Activated CD4-positive, alpha-beta T cell treated with anti-CD3 and anti-CD28 coated beads for 36 hours (primary cell): Measurements from ENCODE around the gene RINL. TPM values are rescaled to one million over a fixed set of nuclear protein-coding genes. Genes with fewer than 3 reads are reported as not detected.

Experiments used
- ATAC-seq: fragments of 200-7000 bp; cut with Tn5 transposase; one replicate; pipeline ENCODE4 v1.10.0; 2021; ENCODE audit warnings: mild to moderate bottlenecking, moderate library complexity
- CTCF ChIA-PET: fragments of 350-600 bp; sonication (Branson Sonifier 250); formaldehyde crosslinking; loops from one replicate; lab custom pipeline; 2021; ENCODE audit warnings: antibody characterized with exemption; lab: Charles Lee
- POLR2A ChIA-PET: fragments of 350-600 bp; sonication (Branson Sonifier 250); formaldehyde crosslinking; loops from one replicate; lab custom pipeline; 2021; ENCODE audit warnings: antibody characterized with exemption, inconsistent platforms; lab: Charles Lee
- DNase-seq: peaks from one replicate; pipeline ENCODE4 v3.0.0-alpha.2; 2020
- H3K27ac Mint-ChIP-seq: one replicate; pipeline ENCODE4 v1.8.0; 2021; ENCODE audit warnings: mixed read lengths
- H3K27me3 Mint-ChIP-seq: one replicate; pipeline ENCODE4 v1.8.0; 2021; ENCODE audit warnings: mixed read lengths
- H3K36me3 Mint-ChIP-seq: one replicate; pipeline ENCODE4 v1.8.0; 2021; ENCODE audit warnings: low read depth, mixed read lengths
- H3K4me1 Mint-ChIP-seq: one replicate; pipeline ENCODE4 v1.8.0; 2021; ENCODE audit warnings: mixed read lengths
- H3K4me3 Mint-ChIP-seq: one replicate; pipeline ENCODE4 v1.8.0; 2021; ENCODE audit warnings: mild to moderate bottlenecking, moderate library complexity, mixed read lengths
- H3K9me3 Mint-ChIP-seq: one replicate; pipeline ENCODE4 v1.8.0; 2021; ENCODE audit warnings: low read depth, mixed read lengths
- intact Hi-C, 2 experiments: fragments of 100-400 bp; cut with DNase I in 1 of 2; cut with micrococcal nuclease in 1 of 2; formaldehyde crosslinking; loops; one replicate each; pipeline versions ENCODE4 v1.14.2 to v1.15.1; 2022 to 2024; cut with DNase I, micrococcal nuclease
- total RNA-seq, 2 experiments: library from RNA; stranded (reverse); gene quantifications; one replicate each; pipeline ENCODE4 v1.2.3, GENCODE V29; 2021

RINL gene
- total RNA-seq, 2 experiments from 2014 or later: 85.8 to 90.3 TPM

DNA sequence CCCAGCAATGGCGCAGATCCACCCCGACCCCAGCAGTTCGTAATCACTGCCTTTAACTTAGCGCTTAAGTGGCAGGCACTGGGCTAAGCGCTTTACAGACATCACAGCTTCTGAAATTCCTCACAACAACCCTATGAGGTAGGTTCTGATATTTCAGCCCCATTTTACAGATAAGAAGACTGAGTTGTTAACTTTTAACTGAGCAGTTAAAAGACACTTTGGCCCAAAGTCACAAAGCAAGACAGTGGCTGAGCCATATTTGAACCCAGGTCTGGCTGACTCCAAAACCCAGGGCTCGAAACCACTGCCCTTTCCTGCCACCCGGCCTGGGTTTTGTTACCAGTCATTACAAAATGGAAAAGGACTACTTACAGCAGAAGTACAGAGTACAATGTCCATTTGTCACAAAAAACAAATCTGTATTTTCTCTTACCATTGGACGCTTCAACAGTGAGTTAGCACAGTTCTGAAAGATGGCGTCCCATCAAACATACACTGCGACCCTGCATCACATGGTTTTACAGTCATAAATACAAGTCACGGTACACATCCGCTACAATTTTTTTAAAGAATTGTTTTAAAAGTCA, 36.8 kb downstream of the RINL start:
- intact Hi-C loops: loop anchor here in 1 of 2 experiments (5.0 kb wide), 1 partner anchor 109 kb away; no protein-coding TSS in a partner anchor
- ATAC-seq (no peak), DNase-seq (no peak)
- Mint-ChIP-seq H3K27ac (peak overlapping the region; percentile 98), H3K9me3 (no peaks in the 10 kb centered on the region), H3K4me1 (peaks cover 83% of the 10 kb centered on the region), H3K27me3 (no peaks in the 10 kb centered on the region), H3K4me3 (peak overlapping the region; percentile 65), H3K36me3 (peaks cover 99% of the 10 kb centered on the region)
- ChIA-PET CTCF (interaction anchor here (0.7 kb wide), 1 partner anchor 932 kb away, joined by 3 read pairs; no protein-coding TSS in a partner anchor), POLR2A (interaction anchor here (0.6 to 1.9 kb wide), 6 partner anchors 8 to 590 kb away, joined by 3 to 17 read pairs (median 4); partner anchors contain the start of gene ECH1)

DNA sequence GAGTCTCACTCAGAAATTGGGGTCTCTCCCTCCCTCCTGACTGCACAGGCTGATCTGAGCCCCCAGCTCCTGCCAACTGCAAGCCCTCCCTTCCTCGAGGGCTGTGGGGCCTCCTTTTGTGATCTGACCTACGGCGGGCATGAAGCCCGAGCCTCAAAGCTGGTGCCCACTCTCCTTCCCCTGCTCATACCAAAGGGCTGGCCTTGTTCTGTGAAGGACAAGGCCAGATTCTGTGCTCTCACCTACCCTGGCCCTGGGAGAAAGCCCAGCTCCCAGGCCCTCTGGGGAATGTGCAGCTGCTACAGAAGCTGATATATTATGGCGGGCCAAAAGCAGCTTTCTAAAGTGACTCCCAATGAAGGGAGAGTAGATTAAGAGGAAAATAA, 37.5 kb downstream of the RINL start:
- intact Hi-C loops: loop anchor here in 1 of 2 experiments (5.0 kb wide), 1 partner anchor 108 kb away; no protein-coding TSS in a partner anchor
- H3K4me3 Mint-ChIP-seq: no peak overlapping the region
- H3K27ac Mint-ChIP-seq: peak overlapping the region; percentile 98
- ChIA-PET POLR2A (interaction anchor here (0.9 to 1.9 kb wide), 4 partner anchors 8 to 71 kb away, joined by 3 to 11 read pairs (median 5); partner anchors contain the start of gene ECH1), CTCF (interaction anchor here (0.6 to 0.7 kb wide), 2 partner anchors 71 to 932 kb away, joined by 3 read pairs; no protein-coding TSS in a partner anchor)
- peaks cover 97% of the 10 kb centered on the region for H3K36me3 Mint-ChIP-seq
- DNase-seq (no peak), ATAC-seq (no peak)
- H3K9me3 Mint-ChIP-seq: no peaks in the 10 kb centered on the region
- peaks cover 76% of the 10 kb centered on the region for H3K4me1 Mint-ChIP-seq
- H3K27me3 Mint-ChIP-seq: no peaks in the 10 kb centered on the region

DNA sequence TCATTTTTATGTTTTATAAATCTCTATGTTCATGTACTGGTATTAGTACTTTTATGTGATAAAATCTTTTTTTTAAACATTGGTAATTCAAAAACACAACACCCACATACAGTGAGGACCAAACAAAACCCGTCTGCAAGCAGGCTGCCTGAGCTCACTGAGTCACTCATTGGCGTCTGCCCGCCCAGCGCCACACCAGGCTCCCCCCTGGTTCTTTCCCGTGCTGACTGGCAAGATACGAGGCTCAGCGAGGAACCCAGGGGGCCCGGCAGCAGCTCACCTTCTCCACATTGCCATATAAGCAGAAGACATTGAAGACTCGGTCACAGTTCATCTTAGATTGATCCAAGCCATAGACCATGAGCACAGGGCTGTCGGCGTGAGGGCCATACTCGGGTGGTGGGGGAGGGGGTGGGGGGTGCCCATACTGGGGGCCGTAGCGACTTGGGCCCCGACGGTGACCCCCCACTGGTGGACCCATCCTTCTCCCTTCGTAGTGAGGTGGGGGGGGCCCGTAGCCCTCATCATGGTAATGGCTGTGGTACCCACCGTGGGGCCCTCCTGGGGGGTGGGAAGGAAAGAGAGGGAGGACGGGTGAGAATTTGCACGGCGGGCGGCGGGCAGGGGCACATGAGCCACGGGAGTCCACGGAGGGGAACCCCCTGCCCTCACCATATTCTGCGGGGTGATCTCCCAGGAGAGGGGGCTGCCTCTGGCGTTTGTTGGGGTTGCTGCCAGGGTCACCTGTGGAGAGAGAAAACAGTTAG, 38.1 kb downstream of the RINL start:
- H3K27me3 Mint-ChIP-seq: no peaks in the 10 kb centered on the region
- ATAC-seq (no peak), DNase-seq (peak; percentile 46)
- CTCF ChIA-PET: interaction anchor here (0.6 to 1.3 kb wide), 4 partner anchors 26 to 933 kb away, joined by 3 to 4 read pairs (median 4); no protein-coding TSS in a partner anchor
- no peak overlapping the region for H3K4me3 Mint-ChIP-seq
- peak overlapping the region; percentile 98 for H3K27ac Mint-ChIP-seq
- H3K4me1 Mint-ChIP-seq: peaks cover 70% of the 10 kb centered on the region
- intact Hi-C loops: loop anchor here (2.0 to 5.0 kb wide), 2 partner anchors 103 to 108 kb away; no protein-coding TSS in a partner anchor
- peaks cover 95% of the 10 kb centered on the region for H3K36me3 Mint-ChIP-seq
- no peaks in the 10 kb centered on the region for H3K9me3 Mint-ChIP-seq
- POLR2A ChIA-PET: interaction anchor here (0.5 to 1.9 kb wide), 5 partner anchors 8 to 457 kb away, joined by 3 to 11 read pairs (median 5); partner anchors contain the start of gene ECH1

DNA sequence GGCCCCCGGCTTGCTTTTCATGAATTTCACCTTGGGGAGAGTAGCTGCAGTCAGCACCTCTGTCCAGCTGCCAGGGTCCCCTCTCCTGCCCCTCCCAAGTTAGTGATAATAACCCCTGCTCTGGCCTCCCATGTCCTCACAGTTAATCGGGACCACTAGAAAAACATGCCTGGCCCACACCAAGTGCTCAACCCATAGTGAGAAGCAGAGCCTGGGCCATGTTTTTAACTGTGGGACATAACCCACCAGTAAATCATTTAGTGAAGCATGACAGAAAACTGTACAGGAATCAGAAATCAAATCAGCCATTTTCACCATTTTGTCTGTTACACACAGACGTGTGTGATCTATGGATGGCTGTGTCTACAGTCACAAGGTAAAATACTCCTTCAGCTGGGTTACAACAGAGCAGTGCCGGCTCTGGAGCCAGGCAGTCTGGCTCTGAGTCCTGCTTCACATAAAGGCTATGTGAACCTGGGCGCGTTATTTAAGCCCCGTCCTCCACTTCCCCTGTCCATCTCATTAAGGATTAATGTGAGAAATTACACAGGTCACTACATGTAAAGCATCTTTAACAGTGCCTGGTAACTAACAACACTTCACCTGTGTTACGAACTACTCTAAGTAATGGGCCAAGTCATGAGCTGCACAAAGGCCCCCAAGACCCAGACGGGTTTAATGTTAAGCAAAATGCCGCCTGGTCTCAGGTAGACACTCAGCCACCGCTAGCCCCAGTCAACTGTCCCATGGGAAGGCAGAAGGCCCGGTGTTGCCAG, 38.9 kb downstream of the RINL start:
- ATAC-seq: no peak
- Mint-ChIP-seq H3K27ac (peak overlapping the region; percentile 86), H3K27me3 (no peaks in the 10 kb centered on the region), H3K9me3 (no peaks in the 10 kb centered on the region), H3K4me3 (peak overlapping the region; percentile 9), H3K36me3 (peaks cover 91% of the 10 kb centered on the region), H3K4me1 (peaks cover 62% of the 10 kb centered on the region)
- DNase-seq: no peak
- intact Hi-C loops: loop anchor here in 1 of 2 experiments (1.0 to 2.0 kb wide), 2 partner anchors 102 to 110 kb away; no protein-coding TSS in a partner anchor
- CTCF ChIA-PET: interaction anchor here (0.7 to 1.3 kb wide), 4 partner anchors 10 to 49 kb away, joined by 3 to 6 read pairs (median 4); no protein-coding TSS in a partner anchor
- POLR2A ChIA-PET: interaction anchor here (0.5 to 1.9 kb wide), 8 partner anchors 8 to 458 kb away, joined by 3 to 11 read pairs (median 6); partner anchors contain the start of genes HNRNPL and NFKBIB

DNA sequence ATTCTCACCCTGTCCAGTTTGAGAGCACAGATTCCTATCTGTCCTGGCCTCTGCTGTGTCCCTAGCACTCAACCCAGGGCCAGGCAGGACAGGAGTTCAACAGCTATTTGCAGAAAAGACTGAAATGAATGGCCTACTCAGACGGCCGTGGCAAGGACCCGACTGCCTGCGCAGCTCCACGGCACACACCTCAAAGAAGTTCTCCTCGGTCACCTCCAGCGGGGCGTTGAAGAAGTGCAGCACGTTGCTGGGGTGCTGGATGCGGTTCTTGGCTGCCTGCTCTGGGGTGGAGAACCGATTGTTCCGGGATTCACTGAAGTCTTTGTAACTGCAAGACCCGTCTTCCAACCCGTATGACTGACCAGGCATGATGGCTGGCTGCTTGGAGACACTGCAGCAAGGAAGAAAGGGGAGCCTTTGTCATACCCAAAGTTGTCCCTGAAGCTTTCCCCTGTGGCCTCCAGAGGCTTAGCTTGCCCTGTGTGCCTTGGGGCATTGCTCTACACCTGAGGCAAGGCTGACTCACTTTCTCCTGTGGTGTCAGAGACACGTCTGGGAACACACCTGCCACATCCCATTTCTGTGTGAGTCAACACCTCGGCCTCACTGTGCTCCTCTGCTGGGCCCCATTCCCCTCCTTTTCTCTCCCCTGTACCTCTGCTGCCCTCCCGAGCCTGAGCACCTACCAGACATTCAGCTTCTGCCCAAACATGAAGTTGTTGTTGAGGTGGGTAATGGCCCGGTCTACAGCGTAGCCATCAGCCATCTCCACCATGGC, 39.7 kb downstream of the RINL start:
- H3K4me1 Mint-ChIP-seq: peaks cover 55% of the 10 kb centered on the region
- peak overlapping the region; percentile 86 for H3K27ac Mint-ChIP-seq
- intact Hi-C loops: loop anchor here in 1 of 2 experiments (1.0 to 2.0 kb wide), 2 partner anchors 102 to 109 kb away; no protein-coding TSS in a partner anchor
- no peaks in the 10 kb centered on the region for H3K27me3 Mint-ChIP-seq
- ChIA-PET POLR2A (interaction anchor here (0.5 to 1.6 kb wide), 9 partner anchors 9 to 103 kb away, joined by 3 to 7 read pairs (median 4); partner anchors contain the start of genes HNRNPL and NFKBIB), CTCF (interaction anchor here (0.6 to 1.3 kb wide), 6 partner anchors 11 to 108 kb away, joined by 3 to 6 read pairs (median 4); no protein-coding TSS in a partner anchor)
- H3K36me3 Mint-ChIP-seq: peaks cover 83% of the 10 kb centered on the region
- peak overlapping the region; percentile 9 for H3K4me3 Mint-ChIP-seq
- H3K9me3 Mint-ChIP-seq: no peaks in the 10 kb centered on the region
- ATAC-seq: peak; percentile 83
- DNase-seq: peak; percentile 89

DNA sequence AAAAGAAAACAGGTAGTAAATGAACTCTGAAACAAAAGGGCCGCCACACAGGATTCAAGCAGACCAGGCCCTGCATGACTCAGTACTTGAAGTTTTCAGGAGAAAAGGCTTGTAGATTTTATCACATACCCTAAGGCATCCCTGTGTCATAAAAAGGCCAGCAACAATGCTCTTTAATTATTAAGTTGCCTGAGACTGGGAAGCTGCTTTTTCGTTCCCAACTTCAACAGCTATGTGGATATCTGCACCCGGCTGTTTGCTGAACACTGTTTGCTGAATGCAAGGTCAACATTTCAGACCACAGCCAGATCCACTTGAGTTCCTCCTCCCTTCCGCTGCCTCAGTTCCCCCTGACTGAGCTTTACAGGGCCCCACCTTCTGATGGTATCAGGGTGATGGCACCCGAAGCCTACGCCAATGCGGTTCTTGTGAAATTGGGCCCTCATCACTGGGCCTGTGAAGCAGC, 40.4 kb downstream of the RINL start:
- peak overlapping the region; percentile 69 for H3K27ac Mint-ChIP-seq
- ATAC-seq (no peak), DNase-seq (no peak)
- no peaks in the 10 kb centered on the region for H3K27me3 Mint-ChIP-seq
- H3K9me3 Mint-ChIP-seq: no peaks in the 10 kb centered on the region
- intact Hi-C loops: loop anchor here in 1 of 2 experiments (1.0 to 2.0 kb wide), 2 partner anchors 101 to 108 kb away; no protein-coding TSS in a partner anchor
- no peak overlapping the region for H3K4me3 Mint-ChIP-seq
- CTCF ChIA-PET: interaction anchor here (0.6 kb wide), 2 partner anchors 16 to 24 kb away, joined by 3 read pairs; no protein-coding TSS in a partner anchor
- peaks cover 48% of the 10 kb centered on the region for H3K4me1 Mint-ChIP-seq
- peaks cover 76% of the 10 kb centered on the region for H3K36me3 Mint-ChIP-seq
- POLR2A ChIA-PET: interaction anchor here (1.2 to 1.6 kb wide), 5 partner anchors 10 to 103 kb away, joined by 3 to 7 read pairs (median 5); partner anchors contain the start of gene NFKBIB

DNA sequence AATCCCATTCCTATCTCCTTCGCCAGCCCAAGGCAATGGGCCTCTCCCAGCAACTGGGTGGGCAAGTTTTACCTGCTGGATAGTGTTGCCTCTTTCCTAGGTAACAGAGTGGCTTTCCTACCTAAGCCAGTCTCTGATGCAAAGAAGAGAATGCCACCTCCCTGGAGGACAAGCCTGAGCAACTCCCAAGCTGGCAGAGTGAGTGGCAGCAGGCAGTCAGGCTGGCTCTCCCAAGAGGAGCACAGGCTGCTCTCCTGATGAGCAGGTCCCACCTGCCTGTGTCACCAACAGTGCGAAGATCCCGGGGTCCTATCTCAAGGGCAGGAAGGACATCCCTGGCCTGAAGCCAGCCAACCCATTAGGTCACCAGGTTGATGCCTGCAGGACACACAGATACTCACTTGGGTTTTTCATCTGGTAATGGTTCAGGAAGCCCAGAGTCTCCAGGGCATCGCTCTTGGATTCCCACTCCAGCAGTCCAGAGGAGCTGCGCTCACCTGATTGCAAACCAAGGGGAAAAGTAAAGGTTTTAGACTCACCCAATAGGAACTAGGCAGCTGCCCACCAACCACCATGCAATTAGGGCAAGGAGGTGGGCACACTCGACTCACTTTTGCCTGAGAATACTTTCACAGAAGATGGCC, 41.0 kb downstream of the RINL start:
- DNase-seq (no peak), ATAC-seq (no peak)
- intact Hi-C loops: no loop called here
- ChIA-PET POLR2A (interaction anchor here (1.2 to 1.6 kb wide), 3 partner anchors 12 to 63 kb away, joined by 3 to 5 read pairs (median 4); partner anchors contain the start of gene NFKBIB), CTCF (no interaction called here)
- Mint-ChIP-seq H3K36me3 (peaks cover 72% of the 10 kb centered on the region), H3K4me3 (no peak overlapping the region), H3K9me3 (no peaks in the 10 kb centered on the region), H3K27ac (peak overlapping the region; percentile 69), H3K4me1 (peaks cover 45% of the 10 kb centered on the region), H3K27me3 (no peaks in the 10 kb centered on the region)

DNA sequence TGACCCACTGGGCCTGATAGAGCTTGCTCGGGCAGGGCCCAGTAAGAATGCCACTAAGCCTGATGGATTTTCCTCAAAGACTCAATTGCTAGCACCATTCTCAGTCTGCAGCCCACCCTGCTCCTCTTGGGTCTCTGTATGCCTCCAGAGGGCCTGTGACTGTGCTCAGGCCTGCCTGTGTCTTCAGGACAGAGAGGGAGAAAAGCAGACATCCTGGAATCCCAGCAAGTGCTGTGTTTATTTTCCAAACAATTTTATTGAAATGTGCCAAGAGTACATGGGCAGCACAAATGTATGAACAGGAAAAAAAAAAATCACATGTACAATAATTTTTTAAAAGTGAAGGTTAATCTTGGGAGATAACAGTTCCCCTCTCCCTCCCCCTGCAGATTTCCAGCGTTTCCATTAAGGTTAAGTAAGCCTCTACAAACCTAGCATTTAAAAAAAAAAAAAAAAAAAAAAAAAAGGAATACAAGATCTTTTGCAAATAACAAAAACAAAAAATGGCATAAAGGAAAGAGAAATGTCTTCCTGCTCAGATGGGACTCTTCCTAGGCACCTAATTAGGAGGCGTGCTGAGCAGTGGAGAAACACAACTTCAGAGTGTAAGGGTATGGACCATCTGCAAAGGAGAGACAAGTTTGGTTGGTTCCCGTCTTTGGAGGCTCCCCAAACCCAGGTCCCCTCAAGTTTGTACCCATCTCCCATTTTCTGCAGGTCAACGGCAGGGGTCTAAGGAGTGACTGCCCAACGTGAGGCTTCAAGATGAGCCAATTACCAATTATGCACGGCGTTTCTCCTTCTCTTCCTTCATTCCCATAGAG, 41.7 kb downstream of the RINL start:
- Mint-ChIP-seq H3K27ac (peak overlapping the region; percentile 42), H3K27me3 (no peaks in the 10 kb centered on the region), H3K9me3 (no peaks in the 10 kb centered on the region), H3K36me3 (peaks cover 67% of the 10 kb centered on the region), H3K4me1 (peaks cover 42% of the 10 kb centered on the region), H3K4me3 (no peak overlapping the region)
- ATAC-seq (no peak), DNase-seq (no peak)
- POLR2A ChIA-PET: interaction anchor here (0.6 to 0.8 kb wide), 4 partner anchors 8 to 101 kb away, joined by 3 to 5 read pairs (median 4); no protein-coding TSS in a partner anchor
- intact Hi-C loops: no loop called here
- CTCF ChIA-PET: interaction anchor here (1.7 kb wide), 1 partner anchor 51 kb away, joined by 5 read pairs; no protein-coding TSS in a partner anchor
